ENCODE measurements around the gene CFI. TPM values are rescaled to one million over a fixed set of nuclear protein-coding genes. Genes with fewer than 3 reads are reported as not detected.

CFI gene
- total RNA-seq, 3 donors from 2014 or later: 3.3 to 11.8 (median 6.6) TPM

- no peaks in the 10 kb centered on the region for H3K4me1 ChIP-seq (ENCODE audit: low read depth)
- TF ChIP-seq, protein P1, sequence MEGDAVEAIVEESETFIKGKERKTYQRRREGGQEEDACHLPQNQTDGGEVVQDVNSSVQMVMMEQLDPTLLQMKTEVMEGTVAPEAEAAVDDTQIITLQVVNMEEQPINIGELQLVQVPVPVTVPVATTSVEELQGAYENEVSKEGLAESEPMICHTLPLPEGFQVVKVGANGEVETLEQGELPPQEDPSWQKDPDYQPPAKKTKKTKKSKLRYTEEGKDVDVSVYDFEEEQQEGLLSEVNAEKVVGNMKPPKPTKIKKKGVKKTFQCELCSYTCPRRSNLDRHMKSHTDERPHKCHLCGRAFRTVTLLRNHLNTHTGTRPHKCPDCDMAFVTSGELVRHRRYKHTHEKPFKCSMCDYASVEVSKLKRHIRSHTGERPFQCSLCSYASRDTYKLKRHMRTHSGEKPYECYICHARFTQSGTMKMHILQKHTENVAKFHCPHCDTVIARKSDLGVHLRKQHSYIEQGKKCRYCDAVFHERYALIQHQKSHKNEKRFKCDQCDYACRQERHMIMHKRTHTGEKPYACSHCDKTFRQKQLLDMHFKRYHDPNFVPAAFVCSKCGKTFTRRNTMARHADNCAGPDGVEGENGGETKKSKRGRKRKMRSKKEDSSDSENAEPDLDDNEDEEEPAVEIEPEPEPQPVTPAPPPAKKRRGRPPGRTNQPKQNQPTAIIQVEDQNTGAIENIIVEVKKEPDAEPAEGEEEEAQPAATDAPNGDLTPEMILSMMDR (IDR thresholded peaks at IDR 0.05): no peak
- DNase-seq (no peak), ATAC-seq (no peak)
- no peaks in the 10 kb centered on the region for H3K36me3 ChIP-seq (ENCODE audit: low read depth)
- H3K4me3 ChIP-seq: no peak overlapping the region
- H3K9me3 ChIP-seq: no peaks in the 10 kb centered on the region
- intact Hi-C loops (cut with DNase I, micrococcal nuclease): no loop called here
Measured at GRCh38 chr4:109750652-109751244, 51.1 kb downstream of the CFI start.

GRCh38 chr4:109749388-109750082, 52.3 kb downstream of the CFI start:
- H3K4me1 ChIP-seq (ENCODE audit: low read depth): no peaks in the 10 kb centered on the region
- ATAC-seq (no peak), DNase-seq (no peak)
- no peak overlapping the region for H3K4me3 ChIP-seq
- no peaks in the 10 kb centered on the region for H3K36me3 ChIP-seq (ENCODE audit: low read depth)
- no peaks in the 10 kb centered on the region for H3K9me3 ChIP-seq
- intact Hi-C loops (cut with DNase I, micrococcal nuclease): no loop called here
- TF ChIP-seq, protein P1 (IDR thresholded peaks at IDR 0.05): no peak

- no peak overlapping the region for H3K4me3 ChIP-seq
- no peaks in the 10 kb centered on the region for H3K36me3 ChIP-seq (ENCODE audit: low read depth)
- no peaks in the 10 kb centered on the region for H3K9me3 ChIP-seq
- no peaks in the 10 kb centered on the region for H3K4me1 ChIP-seq (ENCODE audit: low read depth)
- DNase-seq (no peak), ATAC-seq (no peak)
- intact Hi-C loops (cut with DNase I, micrococcal nuclease): no loop called here
- TF ChIP-seq, protein P1 (IDR thresholded peaks at IDR 0.05): no peak
Measured at GRCh38 chr4:109748114-109748513, 53.7 kb downstream of the CFI start.

- no peaks in the 10 kb centered on the region for H3K36me3 ChIP-seq (ENCODE audit: low read depth)
- H3K4me3 ChIP-seq: no peak overlapping the region
- no peaks in the 10 kb centered on the region for H3K9me3 ChIP-seq
- H3K4me1 ChIP-seq (ENCODE audit: low read depth): no peaks in the 10 kb centered on the region
- DNase-seq: no peak
- TF ChIP-seq, protein P1 (IDR thresholded peaks at IDR 0.05): no peak
- no peak for ATAC-seq
- intact Hi-C loops (cut with DNase I, micrococcal nuclease): no loop called here
Measured at GRCh38 chr4:109746728-109747127, 55.1 kb downstream of the CFI start.

DNA sequence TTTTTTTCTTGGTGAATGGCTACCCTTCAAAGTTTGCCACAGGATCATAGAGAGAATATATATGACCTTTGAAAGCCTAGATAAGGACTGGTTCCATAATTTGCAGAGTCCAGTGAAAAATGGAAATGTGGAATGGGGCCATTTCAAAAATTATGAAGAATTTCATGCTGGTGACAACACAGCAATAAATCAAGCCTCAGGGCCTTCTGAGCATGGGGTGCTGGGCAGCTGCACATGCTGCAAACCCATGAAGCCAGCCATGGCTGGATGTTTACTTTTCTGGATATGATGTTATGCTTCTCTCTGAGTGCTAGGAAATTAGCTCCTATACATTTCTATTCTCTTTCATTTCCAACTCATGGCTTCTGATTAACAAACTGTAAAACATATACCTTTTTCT, 56.0 kb downstream of the CFI start:
- intact Hi-C loops (cut with DNase I, micrococcal nuclease): no loop called here
- DNase-seq (no peak), ATAC-seq (no peak)
- H3K9me3 ChIP-seq: no peaks in the 10 kb centered on the region
- H3K4me3 ChIP-seq: no peak overlapping the region
- no peaks in the 10 kb centered on the region for H3K36me3 ChIP-seq (ENCODE audit: low read depth)
- H3K4me1 ChIP-seq (ENCODE audit: low read depth): no peaks in the 10 kb centered on the region
- TF ChIP-seq, protein P1 (IDR thresholded peaks at IDR 0.05): no peak
